Cardiac fibroblast (primary cell): ENCODE measurements around the gene CDK6.

Experiments
- DNase-seq, 2 donors: peaks; one replicate each; pipeline versions ENCODE4 v3.0.0 to v3.0.0-alpha.2; 2010; ENCODE audit warnings: low read depth in 2 of 2
- H3K4me3 ChIP-seq, 2 donors: replicated peaks in 1 of 2; 1 replicate in 1 of 2; 2 replicates in 1 of 2; pipeline ENCODE4 v1.5.1; 2011; ENCODE audit warnings: low read depth in 2 of 2, low read length in 2 of 2, mild to moderate bottlenecking in 2 of 2, moderate library complexity in 1 of 2
- CTCF ChIP-seq: IDR thresholded peaks from one replicate; pipeline ENCODE4 v1.5.1; 2011; ENCODE audit warnings: low read depth, mild to moderate bottlenecking, low read length, inconsistent platforms

Gene CDK6

DNA sequence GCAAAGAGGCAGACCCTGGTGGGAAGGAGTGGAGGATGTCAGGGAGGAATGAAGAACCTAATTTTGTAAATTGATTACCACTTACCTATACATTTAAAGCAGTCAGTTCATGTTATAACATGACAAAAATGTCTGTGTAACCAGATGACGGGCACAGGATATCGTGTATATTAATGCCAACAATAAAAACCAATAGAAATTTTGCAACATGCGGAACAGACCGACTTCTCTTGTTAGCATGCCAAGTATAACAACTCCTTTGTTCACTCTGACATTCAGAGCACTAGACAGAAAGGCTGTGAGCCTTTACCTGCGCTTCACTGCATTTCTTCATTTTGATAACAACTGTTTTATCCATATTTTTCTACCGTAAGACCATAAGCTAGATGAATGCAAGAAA lies 29.9 kb downstream of the CDK6 start:
- no peak overlapping the region for H3K4me3 ChIP-seq
- no peak for DNase-seq
- TF ChIP-seq CTCF: no peak

DNA sequence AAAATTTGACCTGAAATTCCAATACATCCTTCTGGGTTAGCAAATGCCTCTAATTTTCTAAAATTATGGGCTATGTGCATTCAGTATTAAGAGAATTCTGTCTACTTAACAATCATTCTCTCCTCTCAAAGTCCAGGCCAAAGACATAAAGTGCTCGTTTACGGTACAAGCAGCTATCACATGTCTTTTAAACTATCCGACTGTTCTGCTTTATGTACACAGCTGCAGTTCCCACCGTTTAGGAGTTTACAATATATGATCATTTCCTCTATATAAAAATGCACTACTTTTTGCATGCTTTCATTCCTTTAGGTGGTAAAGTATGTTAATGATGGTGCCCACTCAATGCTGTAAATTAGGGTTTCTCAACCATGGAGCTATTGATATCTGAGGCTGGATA lies 34.0 kb downstream of the CDK6 start:
- no peak for TF ChIP-seq CTCF
- no peak for DNase-seq
- no peak overlapping the region for H3K4me3 ChIP-seq

DNA sequence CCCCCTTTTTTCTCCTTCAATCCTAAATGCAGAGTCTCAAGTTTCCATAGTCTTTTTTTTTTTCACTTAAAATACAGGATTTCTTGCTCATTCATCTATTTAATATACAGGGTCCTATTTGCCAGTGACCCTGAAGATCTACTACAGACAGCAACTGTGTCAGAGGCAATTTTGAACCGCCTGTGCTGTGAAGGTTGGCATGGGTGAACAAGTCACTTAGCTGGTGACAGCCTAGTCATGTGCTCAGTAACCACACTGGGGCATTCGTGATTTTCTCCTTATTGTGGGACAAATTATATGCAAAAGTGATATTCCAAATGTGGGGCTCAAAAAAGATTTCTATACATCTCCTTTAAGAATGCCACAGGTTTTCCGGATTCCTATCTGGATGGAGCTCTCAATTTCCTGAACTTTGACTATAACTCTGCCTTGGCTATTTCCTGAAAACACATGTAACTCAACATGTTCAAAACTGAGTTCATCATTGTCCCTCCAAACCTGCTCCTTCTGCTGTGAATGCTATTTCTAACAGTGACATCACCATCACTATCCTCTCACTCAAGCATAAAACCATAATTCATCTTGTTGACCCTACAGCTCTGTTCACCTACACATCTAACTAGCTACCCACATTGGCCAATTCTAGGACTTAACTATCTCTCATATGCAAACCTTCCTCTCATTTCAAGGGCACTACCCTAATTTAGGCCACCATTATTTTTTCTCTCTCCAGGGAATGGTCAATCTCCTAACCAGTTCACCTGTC lies 36.7 kb downstream of the CDK6 start:
- no peak overlapping the region for H3K4me3 ChIP-seq
- TF ChIP-seq CTCF: no peak
- DNase-seq: no peak

DNA sequence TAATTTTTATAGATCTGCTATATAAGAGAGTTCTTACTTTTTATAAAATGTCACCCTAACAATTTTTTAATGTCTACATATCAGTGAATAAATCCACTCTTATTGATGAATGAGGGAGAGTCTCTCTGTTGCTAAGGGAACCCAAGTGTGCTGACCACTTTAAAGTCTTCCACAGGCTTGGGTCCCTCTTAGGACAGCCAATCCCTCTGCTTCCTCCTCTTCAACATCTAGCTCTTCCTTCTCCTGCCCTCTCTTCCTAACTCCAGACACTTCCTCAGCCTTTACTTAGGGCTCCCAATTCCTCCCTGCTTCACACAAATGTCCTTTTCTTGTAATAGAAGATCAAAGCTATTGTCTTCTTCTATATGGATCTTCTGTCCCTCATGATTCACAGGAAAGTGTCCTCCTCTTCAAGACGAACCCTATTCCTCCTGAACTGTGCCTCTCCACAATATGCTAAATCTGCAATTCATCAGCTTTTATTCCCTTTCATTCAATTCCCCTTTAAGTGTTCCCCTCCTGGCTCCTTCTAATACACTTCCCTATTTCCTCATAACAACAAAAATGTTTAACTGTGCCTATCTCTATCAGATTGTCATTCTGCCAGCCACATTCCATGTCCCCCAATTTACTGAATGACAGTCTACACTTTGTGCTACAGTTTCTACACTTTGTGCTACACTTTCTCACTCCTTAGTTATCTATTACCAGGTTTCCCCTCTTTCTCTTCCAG lies 37.7 kb downstream of the CDK6 start:
- TF ChIP-seq CTCF: no peak
- peak in 1 of 2 donors; percentile 31 for DNase-seq

GRCh38 chr7:92797693-92798092 lies 38.7 kb downstream of the CDK6 start:
- no peak overlapping the region for H3K4me3 ChIP-seq
- DNase-seq: peak in 1 of 2 donors; percentile 58
- TF ChIP-seq CTCF: peak; percentile 3

More for the DNA sequence above, 37.7 kb downstream of the CDK6 start:
- no peak overlapping the region for H3K4me3 ChIP-seq

- H3K4me3 ChIP-seq: no peak overlapping the region
- TF ChIP-seq CTCF: no peak
- DNase-seq: peak in 1 of 2 donors; percentile 33
These were observed 39.1 kb downstream of the CDK6 start for GRCh38 chr7:92797284-92797683.
